ENCODE data around the gene GSS. TPM values are rescaled to one million over a fixed set of nuclear protein-coding genes. Genes with fewer than 3 reads are reported as not detected.

Gene GSS
- total RNA-seq, 1 donor from 2014 or later = 64.8 TPM

- Histone ChIP-seq H3K4me3 (ENCODE audit: low read depth, low read length) (no peak overlapping the region), H3K27me3 (ENCODE audit: control insufficient read depth, insufficient read depth, low read length) (no peaks in the 10 kb centered on the region), H3K36me3 (ENCODE audit: control insufficient read depth, insufficient read depth, low read length) (no peaks in the 10 kb centered on the region)
- no peak for DNase-seq (ENCODE audit: low read depth)
- TF ChIP-seq CTCF (IDR thresholded peaks at IDR 0.05; ENCODE audit: insufficient read depth, low read length, poor library complexity, severe bottlenecking) = no peak
Observed at GRCh38 chr20:34896086-34896621, 59.5 kb downstream of the GSS start.

- Histone ChIP-seq H3K27me3 (ENCODE audit: control insufficient read depth, insufficient read depth, low read length) (no peaks in the 10 kb centered on the region), H3K4me3 (ENCODE audit: low read depth, low read length) (no peak overlapping the region), H3K36me3 (ENCODE audit: control insufficient read depth, insufficient read depth, low read length) (no peaks in the 10 kb centered on the region)
- no peak for DNase-seq (ENCODE audit: low read depth)
- TF ChIP-seq CTCF (IDR thresholded peaks at IDR 0.05; ENCODE audit: insufficient read depth, low read length, poor library complexity, severe bottlenecking) = no peak
Observed at GRCh38 chr20:34895465-34895864, 60.1 kb downstream of the GSS start.

- no peak overlapping the region for H3K4me3 ChIP-seq (ENCODE audit: low read depth, low read length)
- H3K27me3 ChIP-seq (ENCODE audit: control insufficient read depth, insufficient read depth, low read length) = no peaks in the 10 kb centered on the region
- DNase-seq (ENCODE audit: low read depth) = no peak
- no peak for TF ChIP-seq CTCF (IDR thresholded peaks at IDR 0.05; ENCODE audit: insufficient read depth, low read length, poor library complexity, severe bottlenecking)
- no peaks in the 10 kb centered on the region for H3K36me3 ChIP-seq (ENCODE audit: control insufficient read depth, insufficient read depth, low read length)
Observed at GRCh38 chr20:34894723-34895122, 60.9 kb downstream of the GSS start.

- H3K4me3 ChIP-seq (ENCODE audit: low read depth, low read length) = no peak overlapping the region
- no peaks in the 10 kb centered on the region for H3K27me3 ChIP-seq (ENCODE audit: control insufficient read depth, insufficient read depth, low read length)
- DNase-seq (ENCODE audit: low read depth) = no peak
- no peaks in the 10 kb centered on the region for H3K36me3 ChIP-seq (ENCODE audit: control insufficient read depth, insufficient read depth, low read length)
- no peak for TF ChIP-seq CTCF (IDR thresholded peaks at IDR 0.05; ENCODE audit: insufficient read depth, low read length, poor library complexity, severe bottlenecking)
Observed at GRCh38 chr20:34892671-34893070, 62.9 kb downstream of the GSS start.

- no peak for DNase-seq (ENCODE audit: low read depth)
- Histone ChIP-seq H3K4me3 (ENCODE audit: low read depth, low read length) (no peak overlapping the region), H3K36me3 (ENCODE audit: control insufficient read depth, insufficient read depth, low read length) (no peaks in the 10 kb centered on the region), H3K27me3 (ENCODE audit: control insufficient read depth, insufficient read depth, low read length) (no peaks in the 10 kb centered on the region)
- no peak for TF ChIP-seq CTCF (IDR thresholded peaks at IDR 0.05; ENCODE audit: insufficient read depth, low read length, poor library complexity, severe bottlenecking)
Observed at GRCh38 chr20:34891166-34892062, 64.2 kb downstream of the GSS start.
